ENCODE data around the gene NPY5R.

NPY5R gene

GRCh38 chr4:163367651-163368050, 24.0 kb downstream of the NPY5R start:
- no peak overlapping the region for H3K4me3 Mint-ChIP-seq
- no peaks in the 10 kb centered on the region for H3K4me1 Mint-ChIP-seq
- no peak overlapping the region for H3K27ac Mint-ChIP-seq
- ATAC-seq, result no peak
- no peaks in the 10 kb centered on the region for H3K9me3 Mint-ChIP-seq
- H3K27me3 Mint-ChIP-seq, result peaks cover 25% of the 10 kb centered on the region
- H3K36me3 Mint-ChIP-seq, result no peaks in the 10 kb centered on the region

GRCh38 chr4:163372029-163372428, 28.3 kb downstream of the NPY5R start:
- no peak for ATAC-seq
- Mint-ChIP-seq H3K36me3 (no peaks in the 10 kb centered on the region), H3K27ac (no peak overlapping the region), H3K4me1 (peaks cover 4% of the 10 kb centered on the region), H3K27me3 (no peaks in the 10 kb centered on the region), H3K9me3 (no peaks in the 10 kb centered on the region), H3K4me3 (no peak overlapping the region)

GRCh38 chr4:163378661-163379060, 35.0 kb downstream of the NPY5R start:
- H3K36me3 Mint-ChIP-seq, result no peaks in the 10 kb centered on the region
- peaks cover 14% of the 10 kb centered on the region for H3K27me3 Mint-ChIP-seq
- H3K27ac Mint-ChIP-seq, result no peak overlapping the region
- no peak overlapping the region for H3K4me3 Mint-ChIP-seq
- no peaks in the 10 kb centered on the region for H3K9me3 Mint-ChIP-seq
- ATAC-seq, result no peak
- H3K4me1 Mint-ChIP-seq, result peaks cover 4% of the 10 kb centered on the region

DNA sequence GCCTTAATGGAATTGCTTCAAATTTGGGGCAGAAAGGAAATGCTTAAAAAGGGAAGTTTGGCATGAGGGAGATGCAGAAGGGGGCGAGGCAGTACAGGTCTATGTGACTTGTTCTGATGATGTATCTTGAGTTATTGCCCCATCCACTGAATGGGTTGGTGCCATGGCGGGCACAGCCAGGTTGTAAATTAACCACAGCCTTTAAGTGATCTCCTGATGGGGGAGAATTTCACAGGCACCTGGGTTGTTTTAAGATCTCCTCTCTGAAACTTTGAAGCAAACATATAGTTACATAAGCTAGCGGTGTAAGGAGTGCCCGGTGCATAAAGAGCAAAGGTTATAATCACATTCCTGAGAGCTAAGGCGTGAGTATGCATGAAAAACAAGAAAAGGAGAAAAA, 37.0 kb downstream of the NPY5R start:
- no peak overlapping the region for H3K27ac Mint-ChIP-seq
- H3K4me1 Mint-ChIP-seq, result no peaks in the 10 kb centered on the region
- ATAC-seq, result no peak
- H3K36me3 Mint-ChIP-seq, result no peaks in the 10 kb centered on the region
- H3K4me3 Mint-ChIP-seq, result no peak overlapping the region
- peaks cover 14% of the 10 kb centered on the region for H3K27me3 Mint-ChIP-seq
- H3K9me3 Mint-ChIP-seq, result no peaks in the 10 kb centered on the region

DNA sequence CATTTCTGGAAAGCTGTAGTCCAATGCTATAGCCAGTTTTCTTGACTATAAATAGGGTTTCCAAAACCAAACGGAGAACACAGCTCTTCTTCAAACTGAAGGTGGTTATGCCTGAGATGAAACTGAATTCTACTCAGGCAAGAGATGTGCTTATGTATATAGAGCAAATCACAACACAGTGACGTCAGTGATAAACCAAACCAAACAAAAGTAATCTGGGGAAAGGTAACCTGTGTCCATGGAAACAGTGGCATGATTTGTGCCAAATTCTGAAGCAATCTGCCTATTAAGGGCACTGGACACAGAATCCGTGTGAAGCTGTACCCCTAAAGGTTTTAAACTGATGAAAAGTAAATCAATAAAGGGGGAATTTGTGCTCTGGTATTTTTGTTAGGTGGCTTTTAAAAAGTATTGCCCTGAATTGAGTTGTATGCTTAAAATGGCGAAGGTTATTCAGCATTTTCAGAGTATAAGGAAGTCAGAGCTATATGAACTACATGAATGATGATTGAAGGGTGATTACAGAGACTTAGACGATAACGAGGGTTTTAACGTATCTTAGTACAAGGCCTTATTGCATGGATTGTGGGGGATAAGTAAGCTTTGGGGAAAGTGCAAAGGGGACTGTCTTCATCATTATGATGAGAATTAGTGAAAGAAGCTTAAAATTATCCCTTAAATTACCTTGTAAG, 38.6 kb downstream of the NPY5R start:
- Mint-ChIP-seq H3K4me3 (no peak overlapping the region), H3K4me1 (no peaks in the 10 kb centered on the region), H3K36me3 (no peaks in the 10 kb centered on the region), H3K27ac (no peak overlapping the region), H3K9me3 (no peaks in the 10 kb centered on the region), H3K27me3 (peaks cover 14% of the 10 kb centered on the region)
- ATAC-seq, result no peak

- no peak overlapping the region for H3K4me3 Mint-ChIP-seq
- no peak overlapping the region for H3K27ac Mint-ChIP-seq
- H3K4me1 Mint-ChIP-seq, result no peaks in the 10 kb centered on the region
- ATAC-seq, result no peak
- H3K9me3 Mint-ChIP-seq, result no peaks in the 10 kb centered on the region
- no peaks in the 10 kb centered on the region for H3K36me3 Mint-ChIP-seq
- peaks cover 19% of the 10 kb centered on the region for H3K27me3 Mint-ChIP-seq
Observed at GRCh38 chr4:163384434-163384833, 40.7 kb downstream of the NPY5R start.

DNA sequence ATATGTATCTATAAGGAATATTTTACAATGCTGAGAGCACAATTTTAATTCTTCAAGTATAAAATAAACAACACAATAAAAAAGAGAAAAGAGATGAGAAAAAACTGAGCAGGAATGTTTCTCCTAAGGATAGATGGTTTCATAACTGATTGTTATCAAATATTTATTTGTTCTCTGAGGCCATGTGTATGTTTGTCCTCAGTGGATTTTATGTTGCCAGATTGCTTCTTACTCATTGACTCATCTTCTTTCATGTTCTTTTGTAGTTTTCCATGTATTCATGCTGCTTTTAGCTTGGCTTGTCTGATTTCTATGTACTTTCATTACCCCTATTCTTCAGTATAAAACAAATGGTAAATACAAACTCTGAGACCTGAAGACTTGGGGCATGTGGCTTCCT, 41.2 kb downstream of the NPY5R start:
- Mint-ChIP-seq H3K4me1 (no peaks in the 10 kb centered on the region), H3K36me3 (no peaks in the 10 kb centered on the region), H3K4me3 (no peak overlapping the region), H3K27me3 (peaks cover 14% of the 10 kb centered on the region), H3K27ac (no peak overlapping the region), H3K9me3 (no peaks in the 10 kb centered on the region)
- no peak for ATAC-seq

- Mint-ChIP-seq H3K27ac (no peak overlapping the region), H3K27me3 (peaks cover 9% of the 10 kb centered on the region), H3K4me3 (no peak overlapping the region), H3K36me3 (no peaks in the 10 kb centered on the region), H3K4me1 (no peaks in the 10 kb centered on the region), H3K9me3 (no peaks in the 10 kb centered on the region)
- no peak for ATAC-seq
Observed at GRCh38 chr4:163385466-163385865, 41.8 kb downstream of the NPY5R start.

DNA sequence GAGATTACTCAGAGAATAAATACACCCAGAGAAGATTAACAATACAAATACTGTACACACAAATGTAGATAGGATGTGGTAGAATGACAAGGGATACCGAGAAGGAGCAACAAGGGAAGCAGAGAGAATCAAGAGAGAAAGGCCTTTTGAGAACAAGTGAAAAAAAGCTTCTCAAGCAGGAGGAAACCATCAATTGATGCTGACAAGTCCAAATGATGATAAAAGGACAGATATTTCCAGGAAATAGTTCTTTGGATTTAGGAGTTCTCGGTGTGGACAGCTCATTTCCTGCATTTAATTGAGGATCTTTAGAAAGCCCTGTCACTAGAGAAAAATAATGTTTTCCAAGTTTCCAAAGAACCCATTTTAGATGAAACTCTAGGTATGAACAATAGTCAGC, 48.1 kb downstream of the NPY5R start:
- Mint-ChIP-seq H3K36me3 (no peaks in the 10 kb centered on the region), H3K27ac (no peak overlapping the region), H3K4me1 (no peaks in the 10 kb centered on the region), H3K27me3 (peaks cover 15% of the 10 kb centered on the region), H3K4me3 (no peak overlapping the region), H3K9me3 (no peaks in the 10 kb centered on the region)
- ATAC-seq, result no peak

DNA sequence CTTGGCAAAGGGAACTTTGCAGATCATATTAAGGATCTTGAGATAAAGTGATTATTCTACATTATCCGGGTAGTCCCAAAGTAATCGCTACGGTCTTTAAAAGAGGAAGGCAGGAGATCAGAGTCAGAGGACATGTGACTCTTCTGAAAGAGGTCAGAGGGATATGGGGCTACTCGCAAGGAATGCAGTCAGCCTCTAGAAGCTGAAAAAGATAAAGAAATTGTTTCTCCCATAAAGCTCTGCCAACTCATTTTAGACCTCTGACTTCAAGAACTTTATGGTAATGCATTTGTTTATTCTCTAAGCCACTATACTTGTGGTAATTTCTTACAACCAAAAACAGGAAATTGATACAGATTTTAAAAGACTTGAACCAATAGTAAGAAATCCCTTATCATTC, 48.6 kb downstream of the NPY5R start:
- no peak for ATAC-seq
- H3K4me1 Mint-ChIP-seq, result no peaks in the 10 kb centered on the region
- no peak overlapping the region for H3K27ac Mint-ChIP-seq
- no peak overlapping the region for H3K4me3 Mint-ChIP-seq
- H3K36me3 Mint-ChIP-seq, result no peaks in the 10 kb centered on the region
- H3K27me3 Mint-ChIP-seq, result peaks cover 15% of the 10 kb centered on the region
- no peaks in the 10 kb centered on the region for H3K9me3 Mint-ChIP-seq

GRCh38 chr4:163393471-163393870, 49.8 kb downstream of the NPY5R start:
- Mint-ChIP-seq H3K36me3 (no peaks in the 10 kb centered on the region), H3K4me3 (no peak overlapping the region), H3K27me3 (peaks cover 7% of the 10 kb centered on the region), H3K27ac (no peak overlapping the region), H3K4me1 (no peaks in the 10 kb centered on the region), H3K9me3 (no peaks in the 10 kb centered on the region)
- ATAC-seq, result no peak

DNA sequence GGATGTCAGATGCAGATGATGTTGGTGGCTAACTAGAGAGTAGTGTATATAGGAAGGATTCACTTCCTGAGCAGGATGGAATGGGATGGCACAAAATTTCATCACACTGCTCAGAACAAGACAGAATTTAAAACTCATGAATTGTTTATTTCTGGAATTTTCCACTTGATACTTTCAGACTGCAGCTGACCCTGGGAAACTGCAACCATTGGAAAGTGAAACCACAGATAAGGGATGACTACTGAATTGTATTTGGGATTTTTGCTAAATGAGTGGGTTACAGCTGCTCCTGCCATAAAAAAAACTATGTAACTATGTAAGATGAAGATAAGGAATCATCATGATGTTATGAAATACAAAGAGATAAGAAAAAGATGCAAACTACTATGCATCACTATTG, 51.4 kb downstream of the NPY5R start:
- H3K4me1 Mint-ChIP-seq, result no peaks in the 10 kb centered on the region
- H3K27ac Mint-ChIP-seq, result no peak overlapping the region
- H3K36me3 Mint-ChIP-seq, result no peaks in the 10 kb centered on the region
- peaks cover 7% of the 10 kb centered on the region for H3K27me3 Mint-ChIP-seq
- no peak for ATAC-seq
- H3K4me3 Mint-ChIP-seq, result no peak overlapping the region
- H3K9me3 Mint-ChIP-seq, result peaks cover 2% of the 10 kb centered on the region

GRCh38 chr4:163395758-163396157, 52.1 kb downstream of the NPY5R start:
- no peak overlapping the region for H3K27ac Mint-ChIP-seq
- H3K27me3 Mint-ChIP-seq, result peaks cover 7% of the 10 kb centered on the region
- H3K4me1 Mint-ChIP-seq, result no peaks in the 10 kb centered on the region
- H3K4me3 Mint-ChIP-seq, result no peak overlapping the region
- peaks cover 2% of the 10 kb centered on the region for H3K9me3 Mint-ChIP-seq
- no peak for ATAC-seq
- no peaks in the 10 kb centered on the region for H3K36me3 Mint-ChIP-seq

- no peaks in the 10 kb centered on the region for H3K36me3 Mint-ChIP-seq
- no peak overlapping the region for H3K27ac Mint-ChIP-seq
- no peaks in the 10 kb centered on the region for H3K4me1 Mint-ChIP-seq
- H3K4me3 Mint-ChIP-seq, result no peak overlapping the region
- H3K9me3 Mint-ChIP-seq, result peaks cover 2% of the 10 kb centered on the region
- no peak for ATAC-seq
- H3K27me3 Mint-ChIP-seq, result peaks cover 7% of the 10 kb centered on the region
Observed at GRCh38 chr4:163398238-163398637, 54.5 kb downstream of the NPY5R start.

DNA sequence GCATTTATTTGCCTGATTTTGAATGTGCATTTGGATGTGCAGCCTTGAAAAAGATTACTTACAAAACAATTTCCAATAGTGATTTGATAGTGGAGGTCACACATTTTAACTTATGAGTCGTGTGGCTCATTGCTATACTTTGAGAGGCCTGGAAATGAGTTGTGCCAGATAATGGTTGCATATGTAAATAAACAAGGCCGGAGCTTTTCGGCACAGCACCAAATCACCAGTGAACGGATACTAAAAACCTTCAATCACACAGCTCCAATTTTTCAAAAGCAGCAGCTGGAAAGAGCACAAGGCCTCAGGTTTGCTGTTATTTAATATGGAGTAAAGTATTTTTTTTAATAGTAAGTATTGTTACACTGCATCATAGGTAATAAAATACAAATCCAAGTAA, 57.2 kb downstream of the NPY5R start:
- H3K4me3 Mint-ChIP-seq, result no peak overlapping the region
- H3K36me3 Mint-ChIP-seq, result no peaks in the 10 kb centered on the region
- peaks cover 2% of the 10 kb centered on the region for H3K9me3 Mint-ChIP-seq
- ATAC-seq, result no peak
- H3K4me1 Mint-ChIP-seq, result no peaks in the 10 kb centered on the region
- H3K27me3 Mint-ChIP-seq, result no peaks in the 10 kb centered on the region
- no peak overlapping the region for H3K27ac Mint-ChIP-seq
